ENCODE data around the gene DYNC2I2. TPM values are rescaled to one million over a fixed set of nuclear protein-coding genes. Genes with fewer than 3 reads are reported as not detected.

The DYNC2I2 gene
- polyA plus RNA-seq, 1 of the 3 experiments (the other 2 are of a cell fraction): 73.7 TPM

- CTCF ChIA-PET: interaction anchor here (0.6 to 2.2 kb wide), 2 partner anchors 195 to 261 kb away, joined by 3 to 7 read pairs; no protein-coding TSS in a partner anchor
- whole genome bisulfite sequencing (ENCODE audit: low lambda C conversion rate): 96% methylated on average over 17 of the region's 21 CpGs
- Histone ChIP-seq H3K4me1 (ENCODE audit: control insufficient read depth in 1 of 2, insufficient read depth in 2 of 2, low read depth in 1 of 2, low read length in 1 of 2) (peaks cover 14 to 24% of the 10 kb centered on the region in 2 experiments; a peak in 3 of 4 replicates), H3K9me3 (no peaks in the 10 kb centered on the region), H3K36me3 (replicated peaks in 1 of 2; ENCODE audit: control insufficient read depth in 1 of 2, insufficient read depth in 2 of 2, low read length in 1 of 2) (peaks cover 16 to 53% of the 10 kb centered on the region in 2 experiments), H4K20me1 (ENCODE audit: insufficient read depth) (no peaks in the 10 kb centered on the region), H3K9ac (no peak overlapping the region), H3K4me3 (ENCODE audit: low read depth in 2 of 2, low read length in 1 of 2) (no peak overlapping the region), H3K4me2 (no peak overlapping the region), H3K9me2 (no peaks in the 10 kb centered on the region), H2AFZ (ENCODE audit: low read depth) (no peak overlapping the region), H3K27me3 (ENCODE audit: insufficient read depth) (no peaks in the 10 kb centered on the region), H3K79me2 (ENCODE audit: insufficient read depth) (peaks cover 8% of the 10 kb centered on the region; the same call in 1 of the 2 replicates), H3K27ac (ENCODE audit: low read depth in 2 of 2, low read length in 1 of 2) (no peak overlapping the region), H3F3A (replicated peaks; ENCODE audit: insufficient read depth) (peaks cover 38% of the 10 kb centered on the region)
- POLR2A ChIA-PET: no interaction called here
- no peak for DNase-seq
- TF ChIP-seq MEF2A (IDR thresholded peaks at IDR 0.05; ENCODE audit: borderline replicate concordance, low read depth) (no peak), ELF1 (IDR thresholded peaks at IDR 0.05) (no peak), GABPA (IDR thresholded peaks at IDR 0.05; ENCODE audit: low read depth) (no peak), EP300 (IDR thresholded peaks at IDR 0.05; ENCODE audit: borderline replicate concordance in 1 of 2, low read depth in 1 of 2, low read length in 1 of 2) (no peak), TAF1 (IDR thresholded peaks at IDR 0.05; ENCODE audit: borderline replicate concordance, low read depth, low read length) (no peak), NFIC (IDR thresholded peaks at IDR 0.05; ENCODE audit: borderline replicate concordance) (no peak), MXI1 (IDR thresholded peaks at IDR 0.05; ENCODE audit: low read depth, low read length) (no peak)
- TF ChIP-seq, protein P1, sequence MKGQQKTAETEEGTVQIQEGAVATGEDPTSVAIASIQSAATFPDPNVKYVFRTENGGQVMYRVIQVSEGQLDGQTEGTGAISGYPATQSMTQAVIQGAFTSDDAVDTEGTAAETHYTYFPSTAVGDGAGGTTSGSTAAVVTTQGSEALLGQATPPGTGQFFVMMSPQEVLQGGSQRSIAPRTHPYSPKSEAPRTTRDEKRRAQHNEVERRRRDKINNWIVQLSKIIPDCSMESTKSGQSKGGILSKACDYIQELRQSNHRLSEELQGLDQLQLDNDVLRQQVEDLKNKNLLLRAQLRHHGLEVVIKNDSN (IDR thresholded peaks at IDR 0.05; ENCODE audit: borderline replicate concordance, low read depth): no peak
- TF ChIP-seq, protein P2, sequence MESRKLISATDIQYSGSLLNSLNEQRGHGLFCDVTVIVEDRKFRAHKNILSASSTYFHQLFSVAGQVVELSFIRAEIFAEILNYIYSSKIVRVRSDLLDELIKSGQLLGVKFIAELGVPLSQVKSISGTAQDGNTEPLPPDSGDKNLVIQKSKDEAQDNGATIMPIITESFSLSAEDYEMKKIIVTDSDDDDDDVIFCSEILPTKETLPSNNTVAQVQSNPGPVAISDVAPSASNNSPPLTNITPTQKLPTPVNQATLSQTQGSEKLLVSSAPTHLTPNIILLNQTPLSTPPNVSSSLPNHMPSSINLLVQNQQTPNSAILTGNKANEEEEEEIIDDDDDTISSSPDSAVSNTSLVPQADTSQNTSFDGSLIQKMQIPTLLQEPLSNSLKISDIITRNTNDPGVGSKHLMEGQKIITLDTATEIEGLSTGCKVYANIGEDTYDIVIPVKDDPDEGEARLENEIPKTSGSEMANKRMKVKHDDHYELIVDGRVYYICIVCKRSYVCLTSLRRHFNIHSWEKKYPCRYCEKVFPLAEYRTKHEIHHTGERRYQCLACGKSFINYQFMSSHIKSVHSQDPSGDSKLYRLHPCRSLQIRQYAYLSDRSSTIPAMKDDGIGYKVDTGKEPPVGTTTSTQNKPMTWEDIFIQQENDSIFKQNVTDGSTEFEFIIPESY (IDR thresholded peaks at IDR 0.05; ENCODE audit: borderline replicate concordance, low read depth): no peak
- TF ChIP-seq, protein P3, sequence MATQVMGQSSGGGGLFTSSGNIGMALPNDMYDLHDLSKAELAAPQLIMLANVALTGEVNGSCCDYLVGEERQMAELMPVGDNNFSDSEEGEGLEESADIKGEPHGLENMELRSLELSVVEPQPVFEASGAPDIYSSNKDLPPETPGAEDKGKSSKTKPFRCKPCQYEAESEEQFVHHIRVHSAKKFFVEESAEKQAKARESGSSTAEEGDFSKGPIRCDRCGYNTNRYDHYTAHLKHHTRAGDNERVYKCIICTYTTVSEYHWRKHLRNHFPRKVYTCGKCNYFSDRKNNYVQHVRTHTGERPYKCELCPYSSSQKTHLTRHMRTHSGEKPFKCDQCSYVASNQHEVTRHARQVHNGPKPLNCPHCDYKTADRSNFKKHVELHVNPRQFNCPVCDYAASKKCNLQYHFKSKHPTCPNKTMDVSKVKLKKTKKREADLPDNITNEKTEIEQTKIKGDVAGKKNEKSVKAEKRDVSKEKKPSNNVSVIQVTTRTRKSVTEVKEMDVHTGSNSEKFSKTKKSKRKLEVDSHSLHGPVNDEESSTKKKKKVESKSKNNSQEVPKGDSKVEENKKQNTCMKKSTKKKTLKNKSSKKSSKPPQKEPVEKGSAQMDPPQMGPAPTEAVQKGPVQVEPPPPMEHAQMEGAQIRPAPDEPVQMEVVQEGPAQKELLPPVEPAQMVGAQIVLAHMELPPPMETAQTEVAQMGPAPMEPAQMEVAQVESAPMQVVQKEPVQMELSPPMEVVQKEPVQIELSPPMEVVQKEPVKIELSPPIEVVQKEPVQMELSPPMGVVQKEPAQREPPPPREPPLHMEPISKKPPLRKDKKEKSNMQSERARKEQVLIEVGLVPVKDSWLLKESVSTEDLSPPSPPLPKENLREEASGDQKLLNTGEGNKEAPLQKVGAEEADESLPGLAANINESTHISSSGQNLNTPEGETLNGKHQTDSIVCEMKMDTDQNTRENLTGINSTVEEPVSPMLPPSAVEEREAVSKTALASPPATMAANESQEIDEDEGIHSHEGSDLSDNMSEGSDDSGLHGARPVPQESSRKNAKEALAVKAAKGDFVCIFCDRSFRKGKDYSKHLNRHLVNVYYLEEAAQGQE (IDR thresholded peaks at IDR 0.05; ENCODE audit: low read depth, low read length): no peak
Observed at GRCh38 chr9:128633057-128633456, 23.6 kb downstream of the DYNC2I2 start.

DNA sequence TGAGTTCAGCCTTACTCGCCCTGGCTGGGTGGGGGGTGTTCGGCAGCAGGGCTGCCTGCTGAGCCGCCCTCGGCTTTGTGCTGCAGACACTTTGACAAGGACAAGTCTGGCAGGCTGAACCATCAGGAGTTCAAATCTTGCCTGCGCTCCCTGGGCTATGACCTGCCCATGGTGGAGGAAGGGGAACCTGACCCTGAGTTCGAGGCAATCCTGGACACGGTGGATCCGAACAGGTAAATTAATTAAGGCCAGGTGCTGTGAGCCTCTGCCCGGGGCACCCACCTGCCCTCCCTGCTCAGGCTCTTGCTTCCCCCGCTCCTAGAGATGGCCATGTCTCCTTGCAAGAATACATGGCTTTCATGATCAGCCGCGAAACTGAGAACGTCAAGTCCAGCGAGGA lies 24.2 kb downstream of the DYNC2I2 start:
- Histone ChIP-seq H3K4me1 (ENCODE audit: control insufficient read depth in 1 of 2, insufficient read depth in 2 of 2, low read depth in 1 of 2, low read length in 1 of 2) (peaks cover 14 to 24% of the 10 kb centered on the region in 2 experiments; a peak in 3 of 4 replicates), H3K79me2 (ENCODE audit: insufficient read depth) (peaks cover 8% of the 10 kb centered on the region; the same call in 1 of the 2 replicates), H3K9me3 (no peaks in the 10 kb centered on the region), H3K36me3 (replicated peaks in 1 of 2; ENCODE audit: control insufficient read depth in 1 of 2, insufficient read depth in 2 of 2, low read length in 1 of 2) (peaks cover 16 to 59% of the 10 kb centered on the region in 2 experiments), H3F3A (replicated peaks; ENCODE audit: insufficient read depth) (peaks cover 35% of the 10 kb centered on the region), H3K27ac (ENCODE audit: low read depth in 2 of 2, low read length in 1 of 2) (no peak overlapping the region), H3K4me2 (no peak overlapping the region), H3K27me3 (ENCODE audit: insufficient read depth) (no peaks in the 10 kb centered on the region), H3K4me3 (ENCODE audit: low read depth in 2 of 2, low read length in 1 of 2) (no peak overlapping the region), H2AFZ (ENCODE audit: low read depth) (no peak overlapping the region), H4K20me1 (ENCODE audit: insufficient read depth) (no peaks in the 10 kb centered on the region), H3K9ac (no peak overlapping the region), H3K9me2 (no peaks in the 10 kb centered on the region)
- ChIA-PET CTCF (interaction anchor here (2.2 kb wide), 1 partner anchor 194 kb away, joined by 7 read pairs; no protein-coding TSS in a partner anchor), POLR2A (no interaction called here)
- 90% methylated on average over 14 of the region's 14 CpGs for WGBS (ENCODE audit: low lambda C conversion rate)
- no peak for DNase-seq
- TF ChIP-seq RAD21 (IDR thresholded peaks at IDR 0.05; ENCODE audit: low read length): no peak
- TF ChIP-seq EZH2phosphoT487 (IDR thresholded peaks at IDR 0.05; ENCODE audit: borderline replicate concordance, low read depth): no peak
- no peak for TF ChIP-seq NRF1 (IDR thresholded peaks at IDR 0.05; ENCODE audit: low read depth, low read length)
- no peak for TF ChIP-seq FOXJ3 (CRISPR knock-in tag; IDR thresholded peaks at IDR 0.05)
- TF ChIP-seq, protein P4, sequence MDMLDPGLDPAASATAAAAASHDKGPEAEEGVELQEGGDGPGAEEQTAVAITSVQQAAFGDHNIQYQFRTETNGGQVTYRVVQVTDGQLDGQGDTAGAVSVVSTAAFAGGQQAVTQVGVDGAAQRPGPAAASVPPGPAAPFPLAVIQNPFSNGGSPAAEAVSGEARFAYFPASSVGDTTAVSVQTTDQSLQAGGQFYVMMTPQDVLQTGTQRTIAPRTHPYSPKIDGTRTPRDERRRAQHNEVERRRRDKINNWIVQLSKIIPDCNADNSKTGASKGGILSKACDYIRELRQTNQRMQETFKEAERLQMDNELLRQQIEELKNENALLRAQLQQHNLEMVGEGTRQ (IDR thresholded peaks at IDR 0.05; ENCODE audit: borderline replicate concordance, low read depth, low read length): no peak
- TF ChIP-seq NFIC (IDR thresholded peaks at IDR 0.05; ENCODE audit: borderline replicate concordance): no peak
- TF ChIP-seq, protein P1 (IDR thresholded peaks at IDR 0.05; ENCODE audit: borderline replicate concordance, low read depth): no peak
- TF ChIP-seq TCF12 (IDR thresholded peaks at IDR 0.05): no peak
- no peak for TF ChIP-seq POLR2AphosphoS5 (IDR thresholded peaks at IDR 0.05; ENCODE audit: low read depth, low read length)

Data from SK-N-SH (cell line).